Type B pancreatic cell (in vitro differentiated cells): ENCODE data around the gene CNTNAP1. TPM values are rescaled to one million over a fixed set of nuclear protein-coding genes. Genes with fewer than 3 reads are reported as not detected.

ENCODE experiments used
- DNase-seq: peaks from one replicate; pipeline ENCODE4 v3.0.0; 2021; ENCODE audit warnings: mixed read lengths; ENCODE audit not compliant: unreplicated experiment; ENCODE audit errors: extremely low spot score
- H3K27ac Mint-ChIP-seq: 2 replicates; pipeline ENCODE4 v1.8.0; 2021; ENCODE audit warnings: mild to moderate bottlenecking, mixed read lengths
- H3K27me3 Mint-ChIP-seq: 2 replicates; pipeline ENCODE4 v1.8.0; 2021; ENCODE audit warnings: mixed read lengths
- H3K36me3 Mint-ChIP-seq: 2 replicates; pipeline ENCODE4 v1.8.0; 2021; ENCODE audit warnings: mixed read lengths
- H3K4me1 Mint-ChIP-seq: one replicate; pipeline ENCODE4 v1.8.0; 2021; ENCODE audit warnings: mixed read lengths; ENCODE audit not compliant: unreplicated experiment
- H3K4me3 Mint-ChIP-seq: 2 replicates; pipeline ENCODE4 v1.8.0; 2021; ENCODE audit warnings: mild to moderate bottlenecking, mixed read lengths
- H3K9me3 Mint-ChIP-seq: 2 replicates; pipeline ENCODE4 v1.8.0; 2021; ENCODE audit warnings: mixed read lengths
- microRNA-seq: library from miRNA; unstranded; fragments of <30 nt; microRNA quantifications from one replicate; pipeline ENCODE4, GENCODE V29; 2020
- total RNA-seq: library from RNA; stranded (reverse); gene quantifications from 2 replicates; pipeline ENCODE4 v1.2.1, GENCODE V29; 2021; ENCODE audit warnings: low replicate concordance
- TF ChIP-seq, protein P1 (sequence below): fragments of 200-600 bp; sonication (generic); conservative IDR thresholded peaks from 2 replicates; pipeline ENCODE4 v1.5.0; 2021; ENCODE audit warnings: antibody characterized with exemption, mild to moderate bottlenecking

Gene CNTNAP1
- total RNA-seq, 1 donor from 2014 or later: 17.8 TPM

DNA sequence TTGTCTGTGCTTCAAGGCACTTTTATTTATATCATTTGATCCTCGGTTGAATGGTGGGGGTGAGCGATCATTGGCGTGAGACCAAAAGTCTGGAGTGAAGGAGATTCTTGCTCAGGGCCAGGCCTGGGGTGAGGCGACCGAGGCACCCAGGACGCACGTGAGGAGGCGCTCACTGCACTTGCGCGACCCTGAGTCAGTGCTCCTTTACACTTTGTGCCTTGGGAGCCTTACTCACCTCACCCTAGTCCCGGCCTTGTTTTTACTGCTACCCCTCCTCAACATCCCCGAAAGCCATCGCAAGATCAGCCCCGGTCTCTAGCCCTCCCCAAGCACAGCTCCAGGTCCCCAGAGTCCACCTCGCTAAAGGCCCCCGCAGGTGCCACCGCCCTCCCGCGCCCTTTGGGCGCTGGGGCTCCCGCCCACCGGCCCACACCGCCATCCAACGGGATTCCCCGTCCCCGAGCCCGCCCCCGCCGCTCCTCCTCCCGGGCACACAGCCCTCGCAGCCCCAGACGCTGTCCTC is 62.0 kb downstream of the CNTNAP1 start:
- H3K27ac Mint-ChIP-seq: peak overlapping the region; percentile 96
- H3K4me3 Mint-ChIP-seq: peak overlapping the region; percentile 95
- peaks cover 13% of the 10 kb centered on the region for H3K4me1 Mint-ChIP-seq
- peaks cover 7% of the 10 kb centered on the region for H3K27me3 Mint-ChIP-seq
- no peaks in the 10 kb centered on the region for H3K36me3 Mint-ChIP-seq
- TF ChIP-seq, protein P1, sequence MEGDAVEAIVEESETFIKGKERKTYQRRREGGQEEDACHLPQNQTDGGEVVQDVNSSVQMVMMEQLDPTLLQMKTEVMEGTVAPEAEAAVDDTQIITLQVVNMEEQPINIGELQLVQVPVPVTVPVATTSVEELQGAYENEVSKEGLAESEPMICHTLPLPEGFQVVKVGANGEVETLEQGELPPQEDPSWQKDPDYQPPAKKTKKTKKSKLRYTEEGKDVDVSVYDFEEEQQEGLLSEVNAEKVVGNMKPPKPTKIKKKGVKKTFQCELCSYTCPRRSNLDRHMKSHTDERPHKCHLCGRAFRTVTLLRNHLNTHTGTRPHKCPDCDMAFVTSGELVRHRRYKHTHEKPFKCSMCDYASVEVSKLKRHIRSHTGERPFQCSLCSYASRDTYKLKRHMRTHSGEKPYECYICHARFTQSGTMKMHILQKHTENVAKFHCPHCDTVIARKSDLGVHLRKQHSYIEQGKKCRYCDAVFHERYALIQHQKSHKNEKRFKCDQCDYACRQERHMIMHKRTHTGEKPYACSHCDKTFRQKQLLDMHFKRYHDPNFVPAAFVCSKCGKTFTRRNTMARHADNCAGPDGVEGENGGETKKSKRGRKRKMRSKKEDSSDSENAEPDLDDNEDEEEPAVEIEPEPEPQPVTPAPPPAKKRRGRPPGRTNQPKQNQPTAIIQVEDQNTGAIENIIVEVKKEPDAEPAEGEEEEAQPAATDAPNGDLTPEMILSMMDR: no peak
- DNase-seq: no peak
- H3K9me3 Mint-ChIP-seq: no peaks in the 10 kb centered on the region

DNA sequence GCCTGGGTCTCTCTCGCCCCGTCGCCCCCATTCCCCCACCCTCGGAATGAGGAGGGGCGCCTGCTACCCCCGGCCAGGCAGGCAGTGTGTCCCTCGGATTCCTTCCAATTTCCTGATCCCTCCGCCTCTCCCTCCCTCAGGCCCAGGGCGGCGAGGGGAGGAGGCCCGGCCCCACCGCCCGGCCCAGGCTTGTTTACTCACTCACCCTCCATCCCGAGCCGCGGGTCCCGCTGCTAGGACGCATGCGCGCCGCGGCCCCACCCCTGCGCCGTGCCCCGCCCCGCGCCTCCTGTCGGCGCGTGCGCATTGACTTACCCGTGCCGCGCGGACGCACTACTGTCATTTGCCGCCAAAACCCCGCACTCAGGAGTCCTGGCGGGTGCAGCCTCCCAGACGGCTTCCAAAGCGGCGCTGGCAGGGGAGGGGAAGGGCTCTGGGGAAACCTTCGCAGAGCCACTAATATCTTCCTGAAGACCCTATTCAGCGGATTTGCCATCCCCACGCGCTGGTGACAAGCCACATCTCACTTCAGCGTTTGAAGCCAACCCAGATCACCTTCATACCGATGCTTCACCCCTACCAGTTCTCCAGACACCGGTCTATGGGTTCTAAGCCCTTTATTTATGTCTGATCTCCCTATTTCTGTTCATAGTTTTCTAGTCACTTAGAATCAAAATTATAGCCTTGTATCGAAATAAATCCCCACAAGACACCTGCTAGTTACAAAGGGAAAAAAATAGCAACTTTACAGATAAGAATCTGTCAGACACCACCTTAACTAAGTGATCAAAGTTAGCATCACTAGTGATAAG is 62.7 kb downstream of the CNTNAP1 start, which contains the start of gene EZH1:
TSS of gene EZH1 (minus strand) at position 235 of the 812 bp plus-strand sequence. CDS start 16,099 bp downstream, outside the sequence.
- no peaks in the 10 kb centered on the region for H3K36me3 Mint-ChIP-seq
- H3K4me1 Mint-ChIP-seq: peaks cover 13% of the 10 kb centered on the region
- H3K27me3 Mint-ChIP-seq: peaks cover 7% of the 10 kb centered on the region
- H3K9me3 Mint-ChIP-seq: no peaks in the 10 kb centered on the region
- DNase-seq: peak; percentile 97
- H3K4me3 Mint-ChIP-seq: peak within 1 kb of the TSS; percentile 95
- TF ChIP-seq, protein P1: no peak
- H3K27ac Mint-ChIP-seq: peak within 1 kb of the TSS; percentile 96

DNA sequence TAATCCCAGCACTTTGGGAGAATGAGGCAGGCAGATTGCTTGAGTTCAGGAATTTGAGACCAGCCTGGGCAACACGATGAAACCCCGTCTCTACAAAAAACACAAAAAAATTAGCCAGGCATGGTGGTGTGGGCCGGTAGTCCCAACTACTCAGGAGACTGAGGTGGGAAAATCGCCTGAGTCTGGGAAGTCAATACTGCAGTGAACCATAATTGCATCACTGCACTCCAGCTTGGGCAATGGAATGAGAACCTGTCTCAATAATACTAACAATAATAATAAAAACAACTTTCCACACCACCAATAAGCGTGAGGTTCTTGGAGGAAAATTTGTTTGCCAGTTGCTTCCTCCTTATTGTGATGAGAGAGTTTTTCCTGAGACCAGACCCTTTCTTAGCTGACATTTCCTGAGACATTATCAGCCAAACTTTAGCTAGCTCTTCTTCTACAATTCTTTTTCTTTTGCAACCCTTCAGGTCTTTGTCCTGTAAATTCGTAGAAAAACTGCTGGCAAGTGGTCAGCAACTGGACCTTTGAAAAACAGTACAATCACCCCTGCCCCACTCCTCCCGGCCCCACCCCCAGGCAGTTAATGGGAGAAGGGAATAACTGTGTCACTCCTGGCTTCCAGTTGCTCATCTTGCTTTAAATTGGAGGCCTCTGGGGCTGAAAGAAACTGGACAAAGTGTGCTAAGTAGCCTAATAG is 66.0 kb downstream of the CNTNAP1 start:
- Mint-ChIP-seq H3K9me3 (no peaks in the 10 kb centered on the region), H3K27ac (no peak overlapping the region)

DNA sequence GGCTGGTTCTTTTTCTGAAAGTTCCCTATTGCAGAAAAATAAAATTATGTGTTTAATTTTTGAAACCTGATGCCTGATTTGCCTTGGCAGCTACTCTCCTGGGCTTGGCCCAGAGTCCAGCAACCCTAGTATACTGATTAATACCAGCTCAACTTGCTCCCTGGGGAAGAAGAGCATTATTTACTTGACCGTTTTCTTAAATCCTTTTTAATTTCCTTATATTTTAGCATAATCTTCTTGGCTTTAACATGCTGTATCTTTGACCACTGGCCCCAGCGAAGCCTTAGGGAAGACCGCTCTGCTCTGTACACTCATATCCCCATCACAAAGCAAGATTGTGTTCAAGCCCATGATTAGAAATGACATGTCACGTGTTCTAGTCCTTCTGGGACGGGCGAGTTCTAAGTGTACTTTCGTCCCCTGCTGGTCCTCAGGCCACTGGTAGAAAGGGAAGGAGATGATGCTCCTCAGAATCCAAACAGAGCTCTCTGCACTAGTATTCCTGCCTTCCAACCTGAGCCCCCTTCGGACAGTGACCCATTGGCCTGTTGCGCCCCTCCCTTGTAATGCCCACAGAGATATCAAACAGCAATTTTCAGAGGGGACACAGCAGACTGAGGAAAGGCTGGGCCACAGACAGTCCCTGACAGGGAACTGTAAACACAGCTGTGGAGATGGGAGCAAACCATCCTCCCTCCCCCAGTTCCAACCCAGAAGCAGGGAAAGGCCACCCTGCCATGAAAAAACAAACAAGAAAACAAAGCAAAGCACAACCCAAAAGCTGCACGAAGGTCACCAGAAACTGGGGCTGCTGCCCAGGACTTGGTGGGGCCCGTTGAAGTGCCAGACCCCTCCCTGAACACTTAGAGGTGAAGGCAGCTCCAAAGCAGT is 66.8 kb downstream of the CNTNAP1 start:
- TF ChIP-seq, protein P1: no peak
- Mint-ChIP-seq H3K27ac (no peak overlapping the region), H3K27me3 (peaks cover 17% of the 10 kb centered on the region), H3K9me3 (no peaks in the 10 kb centered on the region), H3K4me1 (peaks cover 12% of the 10 kb centered on the region), H3K4me3 (no peak overlapping the region), H3K36me3 (no peaks in the 10 kb centered on the region)
- DNase-seq: no peak

More for the DNA sequence above, 66.0 kb downstream of the CNTNAP1 start:
- H3K4me3 Mint-ChIP-seq: no peak overlapping the region
- TF ChIP-seq, protein P1: no peak
- H3K36me3 Mint-ChIP-seq: no peaks in the 10 kb centered on the region
- peaks cover 18% of the 10 kb centered on the region for H3K4me1 Mint-ChIP-seq
- H3K27me3 Mint-ChIP-seq: peaks cover 17% of the 10 kb centered on the region
- DNase-seq: no peak

Small RNA genes lying within 50 kb of the gene (microRNA-seq; reads per million reads assigned to microRNA genes)
- gene MIR6780A: not detected

Other genes with a start within 250 kb of the CNTNAP1 start
- 65.5 and 69.4 TPM in 2 replicates for gene ATP6V0A1, start 223.7 kb upstream of the CNTNAP1 start, total RNA-seq
- 24.0 and 26.5 TPM in 2 replicates for gene NAGLU, start 146.3 kb upstream of the CNTNAP1 start, total RNA-seq
- gene HSD17B1, start 129.6 kb upstream of the CNTNAP1 start, total RNA-seq: 2.2 and 2.7 TPM in 2 replicates
- 78.0 and 80.8 TPM in 2 replicates for gene COASY, start 120.4 kb upstream of the CNTNAP1 start, total RNA-seq
- gene MLX, start 115.4 kb upstream of the CNTNAP1 start, total RNA-seq: 31.3 and 32.3 TPM in 2 replicates
- 10.6 and 22.6 TPM in 2 replicates for gene PSMC3IP, start 104.8 kb upstream of the CNTNAP1 start, total RNA-seq
- gene RETREG3, start 73.2 kb upstream of the CNTNAP1 start, total RNA-seq: 62.9 and 82.6 TPM in 2 replicates
- gene TUBG1, start 72.8 kb upstream of the CNTNAP1 start, total RNA-seq: 44.7 and 63.2 TPM in 2 replicates
- 18.0 and 24.4 TPM in 2 replicates for gene TUBG2, start 23.2 kb upstream of the CNTNAP1 start, total RNA-seq
- gene PLEKHH3, start 5.5 kb upstream of the CNTNAP1 start, total RNA-seq: 29.1 and 60.5 TPM in 2 replicates
- 1.2 TPM in 1 of 2 replicates, not detected in the other for gene CCR10, start 688 bp upstream of the CNTNAP1 start, total RNA-seq
- gene EZH1, start 62.5 kb downstream of the CNTNAP1 start, total RNA-seq: 30.6 and 37.6 TPM in 2 replicates
- 1.5 and 8.3 TPM in 2 replicates for gene RAMP2, start 78.7 kb downstream of the CNTNAP1 start, total RNA-seq
- 86.9 and 103 TPM in 2 replicates for gene VPS25, start 90.9 kb downstream of the CNTNAP1 start, total RNA-seq
- gene WNK4, start 98.1 kb downstream of the CNTNAP1 start, total RNA-seq: 2.7 and 4.2 TPM in 2 replicates
- gene COA3, start 116.2 kb downstream of the CNTNAP1 start, total RNA-seq: 82.2 and 93.9 TPM in 2 replicates
- gene CNTD1, start 116.3 kb downstream of the CNTNAP1 start, total RNA-seq: 0.46 TPM in 1 of 2 replicates, not detected in the other
- gene BECN1, start 141.8 kb downstream of the CNTNAP1 start, total RNA-seq: 62.5 and 72.1 TPM in 2 replicates
- 116 and 120 TPM in 2 replicates for gene PSME3, start 150.9 kb downstream of the CNTNAP1 start, total RNA-seq
- gene AOC2, start 162.0 kb downstream of the CNTNAP1 start, total RNA-seq: 2.7 and 3.4 TPM in 2 replicates
- gene AOC3, start 168.7 kb downstream of the CNTNAP1 start, total RNA-seq: 1.5 and 2.4 TPM in 2 replicates
- 1.5 and 2.9 TPM in 2 replicates for gene G6PC1, start 218.3 kb downstream of the CNTNAP1 start, total RNA-seq